A172 (cell line): ENCODE data around the gene FNDC5. TPM values are rescaled to one million over a fixed set of nuclear protein-coding genes. Genes with fewer than 3 reads are reported as not detected.

Experiments used
- DNase-seq: peaks from one replicate; pipeline ENCODE4 v3.0.0-alpha.2; 2015; ENCODE audit warnings: low spot score
- total RNA-seq: library from RNA; depleted of rRNA; stranded (reverse); fragments of >200 nt; shearing (Covaris generic); gene quantifications from 2 replicates; pipeline ENCODE4 v1.2.3, GENCODE V29; 2014

Gene FNDC5
- total RNA-seq, 1 experiment from 2014 or later = not detected

GRCh38 chr1:32884726-32885125, 14.0 kb upstream of the FNDC5 start:
- no peak for DNase-seq

GRCh38 chr1:32884032-32884372, 13.3 kb upstream of the FNDC5 start:
- DNase-seq = no peak

- no peak for DNase-seq
Observed at GRCh38 chr1:32883338-32884031, 12.8 kb upstream of the FNDC5 start.

GRCh38 chr1:32881871-32882850, 11.4 kb upstream of the FNDC5 start:
- no peak for DNase-seq

GRCh38 chr1:32881291-32881690, 10.6 kb upstream of the FNDC5 start:
- DNase-seq = no peak

- DNase-seq = no peak
Observed at GRCh38 chr1:32878637-32879041, 7.9 kb upstream of the FNDC5 start.

GRCh38 chr1:32878183-32878582, 7.5 kb upstream of the FNDC5 start:
- peak; percentile 5 for DNase-seq

GRCh38 chr1:32877211-32878110, 6.7 kb upstream of the FNDC5 start:
- no peak for DNase-seq

GRCh38 chr1:32876341-32877210, 5.9 kb upstream of the FNDC5 start:
- DNase-seq = peak; percentile 16

- no peak for DNase-seq
Observed at GRCh38 chr1:32874860-32875752, 4.4 kb upstream of the FNDC5 start.

- DNase-seq = no peak
Observed at GRCh38 chr1:32873484-32873883, 2.8 kb upstream of the FNDC5 start.

GRCh38 chr1:32872192-32872460, 1.4 kb upstream of the FNDC5 start:
- no peak for DNase-seq

GRCh38 chr1:32871364-32872191, 866 bp upstream of the FNDC5 start:
- no peak for DNase-seq

- no peak for DNase-seq
Observed at GRCh38 chr1:32869923-32870614, 643 bp downstream of the FNDC5 start.

GRCh38 chr1:32868806-32869455, 1.8 kb downstream of the FNDC5 start:
- DNase-seq = no peak

- no peak for DNase-seq
Observed at GRCh38 chr1:32868085-32868484, 2.6 kb downstream of the FNDC5 start.

- DNase-seq = no peak
Observed at GRCh38 chr1:32867671-32868070, 3.0 kb downstream of the FNDC5 start.

GRCh38 chr1:32867151-32867550, 3.6 kb downstream of the FNDC5 start:
- no peak for DNase-seq
